ES-I3 (cell line): Measurements from ENCODE around the gene AP2B1.

Experiments
- H3K36me3 ChIP-seq: 2 replicates; pipeline ENCODE4 v1.6.1; 2013; ENCODE audit warnings: mild to moderate bottlenecking, low read length, control low read depth, moderate library complexity; ENCODE audit not compliant: insufficient read depth
- H3K4me1 ChIP-seq: 2 replicates; pipeline ENCODE4 v1.6.1; 2013; ENCODE audit warnings: mild to moderate bottlenecking, control low read depth, low read length; ENCODE audit not compliant: insufficient read depth
- H3K9ac ChIP-seq: 2 replicates; pipeline ENCODE4 v1.6.1; 2013; ENCODE audit warnings: low read depth, mild to moderate bottlenecking, low read length, moderate library complexity
- H3K9me3 ChIP-seq: 2 replicates; pipeline ENCODE4 v1.6.1; 2013; ENCODE audit warnings: mild to moderate bottlenecking, low read length, moderate library complexity; ENCODE audit not compliant: control insufficient read depth, insufficient read depth

AP2B1 gene

GRCh38 chr17:35727635-35728034 is 140.5 kb downstream of the AP2B1 start:
- Histone ChIP-seq H3K9me3 (no peaks in the 10 kb centered on the region), H3K4me1 (peaks cover 23% of the 10 kb centered on the region), H3K9ac (no peak overlapping the region), H3K36me3 (peaks cover 11% of the 10 kb centered on the region)

DNA sequence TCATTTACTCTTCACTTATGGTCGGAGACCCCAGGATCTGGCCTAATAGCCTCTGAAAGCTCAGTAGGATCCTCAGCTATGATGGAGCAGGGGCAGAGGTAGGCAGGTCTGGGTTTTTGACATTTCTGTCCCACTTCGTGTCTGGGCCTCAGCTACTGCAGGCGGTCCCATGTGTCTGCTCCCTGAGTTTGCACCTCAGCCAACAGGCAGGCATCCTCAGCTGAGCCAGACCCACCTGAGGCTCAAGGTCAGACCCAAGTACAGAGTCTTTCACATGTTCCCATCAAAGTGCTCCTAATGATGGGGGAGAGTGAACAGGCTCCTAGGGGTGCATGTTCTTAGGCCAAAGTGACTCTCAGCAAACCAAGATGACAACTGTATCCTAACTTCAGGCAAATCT is 141.4 kb downstream of the AP2B1 start:
- no peak overlapping the region for H3K9ac ChIP-seq
- H3K9me3 ChIP-seq, result no peaks in the 10 kb centered on the region
- H3K36me3 ChIP-seq, result peaks cover 11% of the 10 kb centered on the region
- H3K4me1 ChIP-seq, result peaks cover 23% of the 10 kb centered on the region

DNA sequence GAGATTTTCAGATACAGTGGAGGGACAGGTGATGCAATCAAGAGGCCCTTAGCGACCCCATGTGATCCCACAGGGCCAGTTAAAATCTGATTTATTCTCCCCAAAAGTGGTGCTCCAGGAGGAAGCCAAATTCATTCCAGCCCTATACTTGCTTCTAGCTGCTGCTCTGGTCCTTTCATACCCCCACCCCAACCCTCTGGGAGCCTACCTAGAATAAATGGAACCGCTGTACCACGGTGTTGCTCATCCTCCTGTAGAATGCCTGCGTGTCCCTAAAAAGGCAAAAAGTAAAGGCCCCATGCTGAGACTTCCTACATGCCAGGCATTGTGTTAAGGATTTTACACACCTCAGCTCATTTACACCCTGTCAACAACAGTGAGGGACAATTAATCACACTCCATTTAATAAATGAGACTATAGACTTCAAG is 142.3 kb downstream of the AP2B1 start:
- Histone ChIP-seq H3K9me3 (no peaks in the 10 kb centered on the region), H3K9ac (no peak overlapping the region), H3K36me3 (peaks cover 8% of the 10 kb centered on the region; the same call in 1 of the 2 replicates), H3K4me1 (peaks cover 23% of the 10 kb centered on the region)

- Histone ChIP-seq H3K9ac (no peak overlapping the region), H3K36me3 (0 out of 2 replicates have a peak, but pooled peaks cover under 1% of the 10 kb centered on the region), H3K9me3 (no peaks in the 10 kb centered on the region), H3K4me1 (peaks cover 18% of the 10 kb centered on the region)
Observed at GRCh38 chr17:35730400-35731005, 143.4 kb downstream of the AP2B1 start.

DNA sequence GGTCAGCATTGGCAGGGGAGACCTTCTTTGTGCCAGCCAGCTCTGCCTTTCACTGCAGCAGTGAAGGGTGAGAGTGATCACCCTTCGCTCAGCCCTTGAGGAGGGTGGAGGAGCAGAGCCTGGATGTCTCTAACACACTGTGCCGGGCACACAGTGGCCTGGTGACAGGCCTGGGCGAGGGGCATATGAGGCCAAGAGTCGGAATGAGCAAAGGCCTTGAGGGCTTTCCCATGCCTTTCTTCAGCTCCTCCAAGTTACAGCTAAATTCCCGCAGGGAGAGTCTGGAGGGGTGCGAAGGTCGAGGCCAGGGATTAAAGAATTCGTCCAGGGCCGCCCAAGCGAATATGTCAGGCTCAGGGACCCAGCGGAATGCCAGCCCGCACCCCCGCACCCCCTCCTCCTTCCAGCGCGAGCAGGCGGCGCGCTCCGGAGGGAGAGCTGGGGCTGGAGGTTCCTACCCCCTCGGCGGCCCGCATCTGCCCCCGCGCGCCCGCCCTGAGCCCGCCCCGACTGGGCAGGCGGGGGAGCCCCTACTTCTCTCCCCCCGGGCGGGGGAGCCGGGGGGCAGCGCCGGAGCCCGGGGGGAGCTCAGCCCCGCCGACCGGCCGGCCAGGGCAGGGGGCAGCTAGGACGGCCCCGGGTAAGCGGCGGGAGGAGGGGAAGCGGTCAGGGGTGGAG is 144.3 kb downstream of the AP2B1 start, which contains the start of gene RASL10B:
TSS of gene RASL10B (plus strand) at position 401 of the 678 bp plus-strand sequence. CDS start 3,546 bp downstream, outside the sequence.
- H3K36me3 ChIP-seq, result no peaks in the 10 kb centered on the region
- peak within 1 kb of the TSS; percentile 64 for H3K9ac ChIP-seq
- H3K4me1 ChIP-seq, result peaks cover 13% of the 10 kb centered on the region
- H3K9me3 ChIP-seq, result no peaks in the 10 kb centered on the region

DNA sequence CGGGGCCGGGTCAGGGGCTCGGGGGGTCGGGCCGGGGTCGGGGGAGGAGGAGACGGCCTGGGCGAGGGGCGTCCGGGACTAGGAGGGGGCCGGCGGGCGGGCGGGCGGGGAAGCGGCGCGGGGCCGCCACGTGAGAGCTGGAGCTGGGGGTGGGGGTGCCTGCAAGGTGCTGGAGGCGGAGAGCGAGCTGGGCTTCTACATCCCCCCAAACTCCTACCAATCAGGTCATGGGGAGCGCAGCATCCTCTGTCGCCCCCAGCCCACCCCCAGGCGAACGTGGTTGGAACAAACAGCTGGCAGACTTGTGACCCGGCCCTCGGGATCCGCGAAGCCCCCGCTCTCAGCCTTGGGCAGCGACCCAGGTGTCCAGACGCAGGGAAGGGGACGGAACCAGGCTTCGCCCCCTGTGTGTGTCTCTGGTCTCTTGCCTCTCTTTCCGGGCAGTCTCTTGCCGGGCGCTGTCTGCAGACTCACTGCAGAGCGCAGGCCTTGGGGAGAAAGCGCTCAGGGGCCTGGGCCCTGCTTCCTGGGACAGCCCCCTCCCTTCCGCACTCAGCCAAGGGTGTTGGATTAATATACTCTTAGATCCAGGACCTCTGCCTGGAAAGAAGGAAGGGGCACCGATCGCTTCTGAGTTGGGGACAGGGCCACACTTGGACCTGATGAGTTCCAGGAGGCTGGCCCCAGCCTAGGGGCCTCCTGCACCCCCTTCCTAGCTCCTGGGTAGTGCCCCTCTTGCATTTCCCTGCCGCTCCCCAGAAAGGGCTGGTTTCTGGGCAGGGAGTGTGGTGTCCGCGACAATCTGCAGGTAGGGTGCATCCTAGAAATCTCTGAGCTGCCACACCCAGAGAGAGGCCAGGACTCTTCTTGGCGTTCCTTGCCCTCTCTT is 145.0 kb downstream of the AP2B1 start:
- Histone ChIP-seq H3K9ac (peak overlapping the region; percentile 64), H3K9me3 (no peaks in the 10 kb centered on the region), H3K4me1 (peaks cover 13% of the 10 kb centered on the region), H3K36me3 (no peaks in the 10 kb centered on the region)

- Histone ChIP-seq H3K4me1 (peaks cover 13% of the 10 kb centered on the region), H3K36me3 (no peaks in the 10 kb centered on the region), H3K9me3 (no peaks in the 10 kb centered on the region), H3K9ac (no peak overlapping the region; the same call in 1 of the 2 replicates)
Observed at GRCh38 chr17:35732806-35733136, 145.6 kb downstream of the AP2B1 start.

DNA sequence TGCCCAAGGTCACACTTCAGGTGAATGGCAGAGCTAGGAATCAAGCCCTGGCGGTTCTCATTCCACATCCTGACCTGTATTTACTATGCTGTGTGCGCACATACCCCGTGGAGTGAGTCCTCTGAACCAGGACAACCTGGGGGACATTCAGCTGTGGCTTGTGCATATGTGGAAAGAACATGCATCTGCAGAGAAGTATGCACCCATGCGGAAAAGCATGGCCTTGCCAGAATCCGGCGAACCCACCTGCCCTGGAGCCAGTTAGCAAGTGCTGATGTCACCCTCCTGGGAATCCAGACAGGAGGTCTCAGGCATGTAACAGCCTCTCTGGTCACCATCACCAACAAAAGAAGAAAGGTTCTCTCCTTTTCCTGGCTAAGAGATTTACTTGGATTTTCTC is 146.2 kb downstream of the AP2B1 start:
- no peaks in the 10 kb centered on the region for H3K36me3 ChIP-seq
- peaks cover 13% of the 10 kb centered on the region for H3K4me1 ChIP-seq
- H3K9ac ChIP-seq, result no peak overlapping the region

DNA sequence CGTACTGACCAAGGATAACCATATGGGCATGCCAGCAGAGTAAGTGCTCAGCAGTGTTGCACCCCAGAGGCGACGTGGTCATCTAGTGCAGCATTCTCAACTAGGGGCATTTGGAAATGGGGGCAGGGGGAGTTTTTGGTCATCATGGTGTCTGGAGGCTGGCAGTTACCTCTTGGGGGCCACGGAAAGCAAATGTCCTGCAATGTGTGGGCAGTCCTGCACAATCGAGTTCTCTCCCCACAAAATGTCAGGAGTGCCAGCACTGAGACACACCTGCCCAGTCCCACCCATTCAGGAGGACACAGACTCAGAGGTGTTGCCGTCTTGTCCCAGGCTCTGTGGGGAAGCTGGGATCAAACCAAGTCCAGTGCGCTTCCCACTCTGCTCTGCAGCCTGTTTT is 147.3 kb downstream of the AP2B1 start:
- Histone ChIP-seq H3K9me3 (no peaks in the 10 kb centered on the region), H3K4me1 (peaks cover 8% of the 10 kb centered on the region), H3K36me3 (no peaks in the 10 kb centered on the region), H3K9ac (no peak overlapping the region)

More for the DNA sequence above, 146.2 kb downstream of the AP2B1 start:
- H3K9me3 ChIP-seq, result no peaks in the 10 kb centered on the region

DNA sequence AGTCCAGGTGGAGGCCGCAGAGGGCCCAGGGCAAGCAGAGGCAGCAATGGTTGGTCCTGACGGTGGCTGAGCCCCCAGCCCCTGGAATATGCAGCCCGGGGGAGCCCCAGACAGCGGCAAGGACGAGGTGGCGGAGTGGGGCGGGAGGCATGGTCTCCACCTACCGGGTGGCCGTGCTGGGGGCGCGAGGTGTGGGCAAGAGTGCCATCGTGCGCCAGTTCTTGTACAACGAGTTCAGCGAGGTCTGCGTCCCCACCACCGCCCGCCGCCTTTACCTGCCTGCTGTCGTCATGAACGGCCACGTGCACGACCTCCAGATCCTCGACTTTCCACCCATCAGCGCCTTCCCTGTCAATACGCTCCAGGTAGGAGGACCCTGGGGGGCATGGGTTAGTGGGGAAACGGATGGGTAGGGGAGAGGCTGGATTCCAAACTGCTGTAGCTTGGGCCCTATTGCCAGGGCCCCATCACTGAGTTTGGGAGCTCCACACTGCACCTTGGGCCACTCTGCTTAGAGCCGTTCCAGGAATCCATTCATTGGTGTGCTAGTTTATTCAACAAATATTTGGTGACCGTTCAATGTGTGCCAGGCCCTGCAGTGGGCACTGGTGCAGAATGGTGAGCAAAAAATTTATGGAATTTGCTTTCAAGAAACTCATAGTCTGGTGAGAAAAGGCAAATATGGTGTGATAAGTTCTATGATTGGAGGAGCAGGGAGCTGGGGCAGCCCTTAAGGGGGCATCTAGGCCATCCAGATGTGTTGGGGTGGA is 148.1 kb downstream of the AP2B1 start:
- H3K36me3 ChIP-seq, result no peaks in the 10 kb centered on the region
- no peak overlapping the region for H3K9ac ChIP-seq
- H3K4me1 ChIP-seq, result 0 out of 2 replicates have a peak, but pooled peaks cover 4% of the 10 kb centered on the region
- H3K9me3 ChIP-seq, result no peaks in the 10 kb centered on the region

DNA sequence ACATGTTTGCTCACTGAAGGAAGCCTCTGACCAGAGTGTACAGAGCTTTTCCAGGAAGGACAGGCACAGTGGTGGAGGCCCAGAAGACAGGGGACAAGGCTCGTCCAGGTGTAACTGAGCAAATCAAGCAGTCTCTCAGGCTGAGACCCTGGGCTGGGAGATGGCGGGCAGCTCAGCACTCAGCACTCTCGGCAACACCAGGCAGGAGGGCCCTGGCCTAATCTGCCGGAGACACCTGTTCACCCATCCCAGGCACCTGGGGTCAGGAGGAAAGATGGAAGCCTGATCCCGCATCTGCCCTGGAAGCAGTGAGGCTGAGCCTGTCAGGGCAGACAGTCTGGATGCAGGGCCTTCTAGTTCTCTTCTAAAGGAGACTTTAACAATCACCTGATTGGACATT is 149.1 kb downstream of the AP2B1 start:
- H3K4me1 ChIP-seq, result 0 out of 2 replicates have a peak, but pooled peaks cover under 1% of the 10 kb centered on the region
- H3K9ac ChIP-seq, result no peak overlapping the region
- H3K9me3 ChIP-seq, result peaks cover 4% of the 10 kb centered on the region
- no peaks in the 10 kb centered on the region for H3K36me3 ChIP-seq

DNA sequence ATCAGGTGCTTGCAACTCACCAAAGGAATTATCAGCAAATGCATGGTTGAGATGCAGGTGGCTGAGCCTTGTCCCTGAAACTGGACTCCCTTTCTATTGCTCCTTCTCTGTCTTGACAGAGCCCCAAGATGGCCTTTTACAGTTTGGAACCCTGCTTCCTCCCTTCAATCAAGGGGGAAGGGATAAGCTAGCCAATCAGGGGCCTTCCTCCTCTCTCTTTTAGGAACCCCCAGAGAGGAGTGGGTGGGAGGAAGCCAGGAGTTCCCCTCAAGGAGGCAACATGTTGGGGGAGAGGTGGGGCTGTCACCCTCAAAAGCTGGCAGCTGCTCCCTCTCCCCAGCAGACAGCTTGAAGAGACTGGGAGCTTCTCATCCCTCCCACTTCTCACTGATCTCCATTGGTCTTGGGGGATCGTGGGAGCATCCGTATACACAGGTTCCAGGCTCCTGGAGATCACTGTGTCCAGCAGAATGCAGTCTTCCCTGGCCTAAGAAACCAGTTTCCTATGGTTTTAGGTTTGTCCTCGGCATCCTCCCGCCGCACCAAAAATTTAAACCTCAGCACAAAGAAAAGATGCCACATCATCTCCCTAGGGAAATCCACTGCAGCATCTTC is 151.5 kb downstream of the AP2B1 start:
- H3K36me3 ChIP-seq, result no peaks in the 10 kb centered on the region
- H3K4me1 ChIP-seq, result no peaks in the 10 kb centered on the region
- peaks cover 4% of the 10 kb centered on the region for H3K9me3 ChIP-seq
- no peak overlapping the region for H3K9ac ChIP-seq

DNA sequence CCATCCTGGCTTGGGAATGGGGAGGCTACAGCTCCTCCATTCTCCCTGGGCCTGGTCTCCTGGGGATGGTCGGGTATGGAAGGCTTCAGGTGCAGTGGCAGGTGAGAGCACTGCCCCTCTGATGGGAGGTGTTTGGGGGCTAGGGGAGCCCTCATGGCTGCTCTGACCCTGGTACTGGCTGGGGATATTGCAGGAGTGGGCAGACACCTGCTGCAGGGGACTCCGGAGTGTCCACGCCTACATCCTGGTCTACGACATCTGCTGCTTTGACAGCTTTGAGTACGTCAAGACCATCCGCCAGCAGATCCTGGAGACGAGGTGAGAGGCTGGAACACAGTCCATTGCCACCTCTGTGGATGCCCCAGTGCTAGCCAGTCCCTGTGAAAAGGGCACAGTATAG is 153.1 kb downstream of the AP2B1 start:
- Histone ChIP-seq H3K9me3 (peaks cover 4% of the 10 kb centered on the region), H3K36me3 (no peaks in the 10 kb centered on the region), H3K9ac (no peak overlapping the region), H3K4me1 (no peaks in the 10 kb centered on the region)
